HG02885 (cell line): ENCODE results near the gene NFIB.

Experiments
- ATAC-seq: cut with Tn5 transposase; IDR thresholded peaks from one replicate; pipeline ENCODE4 v1.9.1; 2021; ENCODE audit warnings: mild to moderate bottlenecking; ENCODE audit not compliant: unreplicated experiment, poor library complexity

NFIB gene

GRCh38 chr9:14168381-14168780, 145.6 kb downstream of the NFIB start:
- no peak for ATAC-seq

- ATAC-seq: no peak
Observed at GRCh38 chr9:14165376-14166035, 148.4 kb downstream of the NFIB start.

GRCh38 chr9:14164908-14165307, 149.0 kb downstream of the NFIB start:
- no peak for ATAC-seq

GRCh38 chr9:14159440-14160216, 154.3 kb downstream of the NFIB start:
- ATAC-seq: no peak

- no peak for ATAC-seq
Observed at GRCh38 chr9:14158916-14159315, 155.0 kb downstream of the NFIB start.

GRCh38 chr9:14158136-14158813, 155.7 kb downstream of the NFIB start:
- ATAC-seq: no peak

GRCh38 chr9:14157191-14157590, 156.8 kb downstream of the NFIB start:
- peak; percentile 35 for ATAC-seq

- peak; percentile 94 for ATAC-seq
Observed at GRCh38 chr9:14156046-14156445, 157.9 kb downstream of the NFIB start.

- no peak for ATAC-seq
Observed at GRCh38 chr9:14155237-14155636, 158.7 kb downstream of the NFIB start.

- ATAC-seq: no peak
Observed at GRCh38 chr9:14153310-14153720, 160.6 kb downstream of the NFIB start.

- ATAC-seq: no peak
Observed at GRCh38 chr9:14151451-14151850, 162.5 kb downstream of the NFIB start.

- no peak for ATAC-seq
Observed at GRCh38 chr9:14148501-14149103, 165.3 kb downstream of the NFIB start.

GRCh38 chr9:14147738-14148137, 166.2 kb downstream of the NFIB start:
- no peak for ATAC-seq

GRCh38 chr9:14146201-14146874, 167.6 kb downstream of the NFIB start:
- no peak for ATAC-seq

- ATAC-seq: no peak
Observed at GRCh38 chr9:14144215-14144614, 169.7 kb downstream of the NFIB start.

- ATAC-seq: no peak
Observed at GRCh38 chr9:14141699-14142098, 172.2 kb downstream of the NFIB start.

GRCh38 chr9:14140096-14140697, 173.7 kb downstream of the NFIB start:
- ATAC-seq: no peak

- ATAC-seq: no peak
Observed at GRCh38 chr9:14139287-14139686, 174.7 kb downstream of the NFIB start.

- no peak for ATAC-seq
Observed at GRCh38 chr9:14136646-14137370, 177.1 kb downstream of the NFIB start.
